Non-pigmented ciliary epithelial cell (primary cell): ENCODE results near the gene CHCHD3.

Experiments used
- DNase-seq: peaks from one replicate; pipeline ENCODE4 v3.0.0-alpha.2; 2010; ENCODE audit warnings: low read depth

The CHCHD3 gene

GRCh38 chr7:133077394-133077793 lies 4.5 kb downstream of the CHCHD3 start:
- no peak for DNase-seq

- no peak for DNase-seq
These were observed 5.7 kb downstream of the CHCHD3 start for GRCh38 chr7:133076142-133076541.

- no peak for DNase-seq
These were observed 10.4 kb downstream of the CHCHD3 start for GRCh38 chr7:133071506-133071905.

GRCh38 chr7:133070562-133070961 lies 11.3 kb downstream of the CHCHD3 start:
- DNase-seq: no peak

- no peak for DNase-seq
These were observed 16.6 kb downstream of the CHCHD3 start for GRCh38 chr7:133065301-133065700.

- no peak for DNase-seq
These were observed 17.6 kb downstream of the CHCHD3 start for GRCh38 chr7:133064082-133064820.

- no peak for DNase-seq
These were observed 20.1 kb downstream of the CHCHD3 start for GRCh38 chr7:133061792-133062191.

- no peak for DNase-seq
These were observed 20.5 kb downstream of the CHCHD3 start for GRCh38 chr7:133061357-133061756.

GRCh38 chr7:133060004-133060403 lies 21.9 kb downstream of the CHCHD3 start:
- no peak for DNase-seq

GRCh38 chr7:133059263-133059662 lies 22.6 kb downstream of the CHCHD3 start:
- no peak for DNase-seq

GRCh38 chr7:133056370-133057238 lies 25.3 kb downstream of the CHCHD3 start:
- no peak for DNase-seq

GRCh38 chr7:133054162-133054840 lies 27.6 kb downstream of the CHCHD3 start:
- no peak for DNase-seq

- peak; percentile 94 for DNase-seq
These were observed 28.5 kb downstream of the CHCHD3 start for GRCh38 chr7:133053321-133053891.

- no peak for DNase-seq
These were observed 29.1 kb downstream of the CHCHD3 start for GRCh38 chr7:133052826-133053225.

GRCh38 chr7:133052401-133052756 lies 29.5 kb downstream of the CHCHD3 start:
- DNase-seq: no peak

- DNase-seq: no peak
These were observed 30.0 kb downstream of the CHCHD3 start for GRCh38 chr7:133051719-133052400.

- DNase-seq: no peak
These were observed 30.8 kb downstream of the CHCHD3 start for GRCh38 chr7:133051066-133051465.

GRCh38 chr7:133050200-133050995 lies 31.5 kb downstream of the CHCHD3 start:
- no peak for DNase-seq

- no peak for DNase-seq
These were observed 33.3 kb downstream of the CHCHD3 start for GRCh38 chr7:133048589-133048988.

- no peak for DNase-seq
These were observed 34.6 kb downstream of the CHCHD3 start for GRCh38 chr7:133047321-133047720.
